Stimulated activated CD8-positive, alpha-beta memory T cell treated with anti-CD3 and anti-CD28 coated beads, Interleukin-4, amount 100 ng/mL, for 4 hours (primary cell): ENCODE data around the gene TET3.

ENCODE experiments used
- DNase-seq, 2 donors: peaks; one replicate each; pipeline ENCODE4 v3.0.0-alpha.2; 2020; ENCODE audit warnings: low read depth in 2 of 2, low spot score in 1 of 2

The TET3 gene

GRCh38 chr2:74002505-74003421, 18.1 kb downstream of the TET3 start:
- peak in 1 of 2 donors; percentile 45 for DNase-seq

DNA sequence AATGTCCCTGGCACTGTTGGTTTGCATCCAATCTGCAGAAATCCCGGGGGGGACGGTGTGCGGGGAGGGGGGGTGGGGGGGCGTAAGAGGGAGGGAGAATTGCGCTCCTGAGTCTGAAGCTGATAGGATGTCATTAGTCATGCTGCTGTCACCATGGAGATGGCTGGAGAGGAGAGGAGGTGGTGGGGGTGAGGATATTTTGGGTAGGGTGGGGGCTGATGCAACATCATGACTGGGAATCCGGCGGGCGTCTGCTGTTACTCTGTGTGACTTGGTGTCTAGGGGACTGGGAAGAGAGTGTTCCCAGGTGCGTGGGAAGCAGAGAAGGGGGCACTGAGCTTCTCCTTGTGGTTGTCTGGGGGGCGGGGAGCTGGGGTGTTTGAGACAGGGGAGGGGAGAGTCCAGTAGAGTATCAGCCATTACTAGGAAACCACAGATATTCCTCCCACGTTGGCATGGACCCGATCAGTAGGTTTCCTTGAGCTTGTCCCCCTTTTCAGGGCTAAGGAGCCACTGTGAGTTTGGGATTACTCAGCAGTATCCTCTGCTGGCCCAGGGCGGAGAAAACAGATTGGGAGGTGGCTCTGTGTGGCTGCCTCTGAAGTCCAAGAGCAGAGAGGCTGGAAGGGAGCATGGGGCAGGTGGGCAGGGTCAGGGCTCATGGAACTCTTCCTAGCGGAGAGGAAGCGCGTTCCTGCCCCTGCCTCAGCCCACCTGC, 18.9 kb downstream of the TET3 start:
- no peak for DNase-seq

DNA sequence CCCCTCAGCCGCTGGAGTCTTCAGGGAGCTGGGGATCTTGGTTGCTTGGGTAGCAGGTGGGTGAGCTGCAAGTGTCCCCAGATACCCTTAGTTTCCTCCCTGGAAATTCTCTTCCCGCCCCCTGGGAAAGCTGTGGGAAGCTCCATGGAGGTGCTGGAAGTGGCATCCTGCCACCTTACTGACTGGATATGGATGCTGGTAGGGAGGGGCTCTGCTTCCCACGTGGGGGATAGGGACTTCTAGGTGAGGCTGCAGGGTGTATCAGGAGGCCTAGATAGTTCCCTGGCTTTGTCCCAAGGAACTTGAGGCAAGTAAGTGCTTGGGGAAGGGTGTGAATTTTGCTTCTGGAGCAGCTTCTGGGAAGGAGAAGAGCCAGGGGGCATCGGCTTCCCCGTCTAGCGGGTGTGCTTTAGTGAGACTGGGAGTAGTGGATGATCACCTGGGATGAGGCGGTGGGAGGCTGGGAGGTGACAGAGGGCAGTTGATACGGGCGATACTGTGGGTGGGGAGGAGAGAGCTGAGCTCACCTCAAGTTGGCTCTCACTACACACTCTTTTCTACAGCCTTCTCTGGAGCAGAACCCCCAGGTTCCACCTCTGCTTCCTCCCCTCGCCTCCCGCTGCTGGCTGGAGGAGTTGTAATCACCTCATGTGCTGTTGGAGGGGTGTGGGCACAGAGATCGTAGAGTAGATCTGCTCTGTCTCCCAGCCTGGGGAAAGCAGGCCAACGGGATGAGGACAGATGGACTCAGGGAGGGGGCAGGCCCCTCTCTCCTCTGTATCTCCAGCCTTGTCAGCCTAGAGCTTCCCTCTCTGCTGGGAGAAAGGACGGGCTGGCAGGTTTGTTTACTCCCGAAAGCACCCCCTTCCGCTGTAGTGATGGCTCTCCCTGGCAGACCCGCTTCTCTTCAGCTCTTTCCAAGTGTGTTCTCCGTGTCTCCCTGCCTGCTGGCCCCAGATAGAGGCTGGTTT, 19.8 kb downstream of the TET3 start:
- DNase-seq: no peak

- DNase-seq: no peak
Measured at GRCh38 chr2:74005786-74006185, 21.1 kb downstream of the TET3 start.

- no peak for DNase-seq
Measured at GRCh38 chr2:74006459-74006858, 21.7 kb downstream of the TET3 start.

DNA sequence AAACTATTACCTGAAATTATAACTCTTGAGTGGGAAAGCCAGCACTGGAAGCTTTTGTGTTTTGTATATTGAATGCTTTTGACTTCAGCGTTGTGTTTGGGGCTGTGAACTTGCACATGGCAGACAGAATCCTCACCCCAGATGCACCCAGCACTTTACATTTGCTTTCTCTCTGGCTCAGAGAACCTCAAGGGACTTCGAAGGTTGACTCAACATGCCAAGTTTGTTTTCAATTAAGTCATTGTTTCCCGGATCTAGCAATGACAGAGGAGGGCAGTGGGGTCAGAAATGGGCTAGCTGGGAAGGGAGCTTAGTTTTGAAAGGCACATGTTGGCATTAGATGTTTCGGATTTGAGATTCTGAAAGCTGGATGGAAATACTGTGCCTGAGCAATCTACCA, 22.4 kb downstream of the TET3 start:
- DNase-seq: no peak

- DNase-seq: no peak
Measured at GRCh38 chr2:74007711-74008110, 23.0 kb downstream of the TET3 start.

GRCh38 chr2:74008761-74009395, 24.2 kb downstream of the TET3 start:
- no peak for DNase-seq

DNA sequence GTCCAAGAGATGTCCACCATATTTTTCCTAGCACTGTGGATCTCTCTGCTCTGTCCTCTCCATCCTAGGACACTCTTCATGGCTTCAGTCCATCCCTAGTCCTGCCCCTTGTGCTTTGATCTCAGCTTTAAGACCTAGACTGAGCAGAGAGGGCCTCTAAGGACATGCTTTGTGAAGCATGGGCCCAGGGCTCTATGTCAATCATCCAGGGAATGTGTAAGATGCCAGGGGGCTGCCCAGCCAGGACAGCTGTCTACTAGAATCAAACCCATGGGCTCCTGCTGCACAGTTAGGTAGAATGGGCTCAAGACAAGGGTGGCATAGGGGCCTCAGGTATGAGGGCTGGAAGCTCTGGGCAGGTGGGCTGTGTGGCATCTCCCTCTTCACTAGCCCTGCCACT, 24.9 kb downstream of the TET3 start:
- DNase-seq: no peak

- DNase-seq: no peak
Measured at GRCh38 chr2:74010087-74010541, 25.4 kb downstream of the TET3 start.

GRCh38 chr2:74011246-74011645, 26.5 kb downstream of the TET3 start:
- DNase-seq: no peak

DNA sequence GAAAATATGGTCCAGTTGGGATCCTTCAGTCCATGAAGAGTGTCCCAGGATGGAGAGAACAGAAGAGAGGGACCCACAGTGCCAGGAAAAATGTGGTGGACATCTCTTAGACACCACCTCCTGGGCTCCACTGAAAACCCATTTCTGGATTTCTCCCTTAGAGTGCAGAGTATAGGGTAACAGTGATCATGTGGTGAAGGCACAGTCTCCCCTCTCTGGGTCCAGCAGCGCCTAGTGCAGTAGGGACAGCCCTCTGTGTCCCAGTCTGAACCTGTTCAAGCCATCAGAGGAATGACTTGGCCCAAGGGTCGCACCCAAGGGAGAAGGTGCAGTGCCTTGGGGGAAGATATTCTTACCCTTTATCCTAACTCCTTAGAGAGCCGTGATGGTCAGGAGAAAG, 30.1 kb downstream of the TET3 start:
- no peak for DNase-seq

DNA sequence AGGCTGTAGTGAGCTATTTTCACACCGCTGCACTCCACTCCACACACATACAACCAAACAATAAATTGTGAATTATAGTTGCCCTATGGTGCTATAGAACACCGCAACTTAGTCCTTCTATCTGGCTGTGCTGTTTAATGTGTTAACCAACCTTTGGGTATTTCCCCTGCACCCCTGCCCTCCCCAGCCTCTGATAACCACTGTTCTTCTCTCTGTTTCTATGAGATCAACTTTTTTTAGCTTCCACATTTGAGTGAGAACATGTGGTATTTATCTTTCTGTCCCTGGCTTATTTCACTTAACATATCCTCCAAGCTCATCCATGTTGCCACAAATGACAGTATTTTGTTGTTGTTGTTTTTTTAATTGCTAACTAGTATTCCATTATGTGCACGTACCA, 32.5 kb downstream of the TET3 start:
- no peak for DNase-seq

- DNase-seq: no peak
Measured at GRCh38 chr2:74019516-74019915, 34.8 kb downstream of the TET3 start.

GRCh38 chr2:74020702-74021406, 36.1 kb downstream of the TET3 start:
- DNase-seq: no peak

DNA sequence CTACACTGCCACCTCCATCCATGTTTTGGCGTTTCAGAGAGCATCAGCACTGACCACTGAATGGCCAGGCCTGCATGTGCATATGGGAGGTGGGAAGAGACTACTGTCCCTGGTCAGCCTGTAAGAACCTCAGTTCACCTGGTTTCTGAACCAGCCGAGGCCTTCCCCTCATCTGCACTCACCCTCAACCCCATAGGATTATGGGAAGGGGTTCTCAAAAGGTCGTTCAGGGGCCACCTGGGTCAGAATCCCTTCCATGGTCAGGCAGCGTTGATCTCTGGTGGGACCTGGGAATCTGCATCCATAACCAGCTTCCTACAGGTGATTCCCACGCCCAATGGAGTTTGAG, 36.7 kb downstream of the TET3 start:
- no peak for DNase-seq

DNA sequence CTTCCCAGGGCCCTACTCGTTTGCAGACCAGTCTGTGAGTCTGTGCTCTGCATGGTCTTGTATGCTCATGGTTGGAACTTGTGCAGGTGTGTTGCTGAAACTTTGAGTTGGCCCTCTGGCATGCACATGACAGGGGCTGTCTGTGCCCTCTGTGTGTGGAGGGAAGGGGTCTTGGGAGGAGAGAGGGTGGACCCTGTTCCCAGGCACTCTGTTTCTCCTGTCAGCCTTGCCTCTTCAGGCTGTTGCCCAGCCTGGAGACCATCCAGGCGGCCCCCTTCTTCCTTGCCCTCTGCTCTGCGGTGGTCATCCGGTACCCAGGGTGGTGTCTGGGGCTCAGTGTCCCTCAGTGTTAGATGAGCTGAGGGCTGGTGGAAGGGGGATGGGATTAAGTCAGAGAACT, 39.5 kb downstream of the TET3 start:
- DNase-seq: no peak

DNA sequence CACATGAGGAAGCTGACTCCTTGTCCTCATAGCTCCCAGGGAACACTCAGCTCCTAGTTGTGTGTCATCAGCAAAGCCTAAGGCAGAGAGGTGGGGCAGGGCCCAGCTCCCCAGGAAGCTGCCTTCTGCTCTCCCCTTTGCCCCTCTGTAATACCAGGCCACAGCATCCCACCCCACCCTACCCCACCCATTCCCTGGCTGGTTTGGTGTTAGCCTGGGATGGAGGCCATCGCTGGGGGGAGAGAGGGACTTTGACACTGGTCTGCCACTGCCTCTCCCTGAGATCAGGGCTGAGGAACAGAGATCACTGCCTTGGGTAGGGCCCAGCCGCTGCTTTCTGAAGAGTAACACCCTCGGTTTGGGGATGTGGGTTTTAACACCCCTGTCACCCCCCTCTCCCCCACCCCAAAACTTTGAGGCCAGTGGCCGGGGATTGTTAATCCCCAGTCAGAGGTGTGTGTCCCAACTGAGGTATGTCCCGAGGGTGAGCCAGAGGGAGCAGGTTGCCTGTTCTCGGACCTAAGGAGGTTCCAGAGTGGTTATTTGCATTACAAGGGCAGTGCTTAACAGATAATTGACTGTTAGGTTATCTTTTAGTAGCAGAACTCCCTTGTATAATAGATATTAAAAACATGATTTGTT, 41.4 kb downstream of the TET3 start:
- DNase-seq: no peak

DNA sequence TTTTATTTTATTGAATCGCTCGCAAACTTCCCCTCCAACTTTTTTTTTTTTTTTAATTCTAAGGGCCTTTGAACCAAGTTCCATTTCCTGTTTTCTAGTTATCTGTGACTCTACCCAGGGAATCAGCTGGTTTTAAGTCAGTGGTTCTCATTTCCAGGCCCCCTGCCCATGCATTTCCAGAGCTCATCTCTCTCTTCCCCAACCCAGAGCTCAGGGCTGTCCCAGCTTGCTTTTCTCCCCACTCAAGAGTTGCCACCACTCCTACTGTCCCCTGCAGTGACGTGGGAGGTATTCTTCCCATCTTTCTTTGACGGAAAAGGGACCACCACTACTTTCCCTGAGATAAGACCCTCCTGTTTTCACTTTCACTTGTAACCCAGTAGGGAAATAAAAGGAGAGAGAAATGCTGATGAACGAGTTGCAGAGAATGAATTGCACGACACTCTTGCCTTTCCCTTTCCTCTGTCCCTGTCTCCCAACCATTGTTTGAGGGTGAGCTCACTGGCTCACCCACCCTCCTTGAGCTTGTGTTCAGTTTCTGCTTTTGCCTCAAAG, 42.1 kb downstream of the TET3 start:
- DNase-seq: no peak
